GDM1 (cell line): ENCODE results near the gene ZNF614.
"Not testable (repeated sequence)": the region's sequence is repeated elsewhere in the genome, so short reads cannot be mapped to it uniquely, and the experiment has no call there.

Experiments
- DNase-seq: peaks from one replicate; lab custom pipeline; 2025; lab: John Stamatoyannopoulos, UW

Gene ZNF614

DNA sequence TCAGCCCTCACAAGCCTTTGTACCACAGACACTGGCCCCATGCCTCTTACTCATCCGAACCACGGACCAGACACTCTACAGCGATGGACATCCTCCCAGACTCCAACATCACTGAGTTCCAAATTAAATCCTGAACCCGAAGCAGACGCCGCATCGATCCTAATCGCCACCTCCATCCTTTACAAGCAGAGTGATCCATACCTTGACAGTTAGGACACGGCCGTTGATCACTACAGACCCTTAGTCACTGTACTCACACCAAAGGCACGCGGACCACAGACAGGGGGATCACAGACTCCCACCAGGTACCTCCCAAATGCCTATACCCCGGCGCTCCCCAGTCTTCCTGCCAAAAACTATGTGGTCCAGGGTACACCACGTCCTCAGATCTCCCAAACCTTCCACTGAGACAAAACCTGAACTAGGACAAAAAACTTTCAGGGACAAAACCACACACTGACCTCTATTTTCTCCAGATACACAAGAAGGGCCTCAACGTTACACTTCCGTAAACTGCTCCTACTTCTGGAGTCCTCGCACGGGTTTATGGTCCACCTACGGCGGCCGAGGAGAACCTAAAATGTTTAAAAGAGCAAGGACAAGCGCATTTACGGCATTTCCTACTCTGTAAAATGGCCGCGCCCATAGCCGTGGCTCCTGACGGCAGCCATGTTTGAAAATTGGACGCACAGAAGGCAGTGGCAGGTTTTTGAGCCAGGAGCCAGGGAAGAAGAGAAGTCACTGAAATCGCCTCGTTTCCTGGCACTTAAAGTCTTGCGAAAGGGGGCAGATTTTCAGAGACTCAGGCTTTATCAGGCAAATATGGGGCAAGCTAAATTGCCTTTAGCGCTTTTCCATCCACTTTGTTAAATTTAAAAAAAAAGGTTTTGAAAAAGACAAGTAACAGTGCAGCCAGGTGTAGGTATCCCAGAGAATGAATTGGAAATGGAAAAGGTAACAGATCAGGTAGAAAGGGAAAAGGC, 41.6 kb downstream of the ZNF614 start, which contains the start of gene ZNF350:
Gene ZNF350, minus strand, starts transcription at position 532 of the 983 bp plus-strand sequence. CDS start 12,480 bp downstream, outside the sequence.
- peak; percentile 89 for DNase-seq

DNA sequence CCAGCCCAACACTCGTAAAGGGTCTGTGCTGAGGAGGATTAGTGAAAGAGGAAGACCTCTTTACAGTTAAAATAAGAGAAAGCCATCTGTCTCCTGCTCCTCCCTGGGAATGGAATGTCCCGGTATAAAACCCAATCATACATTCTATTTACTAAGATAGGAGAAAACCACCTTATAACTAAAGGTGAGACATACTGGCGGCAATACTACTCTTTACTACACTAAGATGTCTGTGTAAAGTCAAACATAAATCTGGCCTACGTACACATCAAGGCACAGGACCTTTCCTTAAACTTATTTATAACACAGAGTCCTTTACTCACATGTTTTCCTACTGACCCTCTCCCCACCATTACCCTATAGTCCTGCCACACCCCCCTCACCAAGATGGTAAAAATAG, 44.8 kb downstream of the ZNF614 start:
- DNase-seq: no peak

DNA sequence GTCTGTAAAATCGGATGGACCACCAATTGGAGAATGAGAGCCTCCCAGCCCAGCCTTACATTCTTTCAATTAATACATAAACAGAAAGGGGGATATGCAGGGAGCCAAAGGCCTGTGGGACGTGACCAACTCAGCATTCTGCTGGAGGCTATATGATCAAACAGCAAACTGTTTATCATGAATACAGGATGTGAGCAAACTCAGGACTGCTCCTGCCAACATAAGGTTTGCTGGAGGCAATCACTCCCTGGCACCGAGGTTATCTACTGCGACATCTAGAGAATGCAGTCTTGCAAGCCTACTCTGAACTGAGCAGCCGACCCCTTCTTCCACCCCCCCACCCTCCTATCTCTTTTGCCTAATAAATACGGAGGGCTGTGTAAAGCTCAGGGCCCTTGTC, 47.3 kb downstream of the ZNF614 start:
- DNase-seq: not testable (repeated sequence)

DNA sequence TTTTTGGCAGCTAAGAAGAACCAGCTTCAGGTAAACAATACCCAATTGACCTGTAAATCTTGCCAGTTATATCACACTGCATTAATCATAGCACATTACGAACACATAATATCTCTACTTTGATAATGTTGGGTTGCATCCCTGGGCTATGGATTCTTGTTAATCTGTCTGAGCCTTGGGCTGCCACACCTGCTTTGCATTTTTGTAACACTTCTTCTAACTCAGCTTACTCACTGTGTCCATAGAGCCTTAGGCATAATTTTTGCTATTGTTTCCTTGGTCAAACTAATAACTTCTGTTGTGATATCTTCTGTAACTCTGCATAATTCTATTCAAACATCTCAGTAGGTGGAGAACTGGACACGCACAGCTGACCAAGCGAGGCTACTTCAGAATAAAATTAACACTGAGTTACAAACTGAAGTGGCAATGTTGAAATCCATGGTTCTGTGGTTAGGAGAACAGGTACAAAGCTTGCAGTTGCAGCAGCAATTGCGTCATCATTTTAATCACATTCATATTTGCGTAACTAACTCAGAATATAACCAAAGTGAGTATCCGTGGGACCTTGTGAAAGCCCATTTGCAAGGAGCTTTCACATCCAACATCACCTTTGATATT, 48.0 kb downstream of the ZNF614 start:
- no peak for DNase-seq

DNA sequence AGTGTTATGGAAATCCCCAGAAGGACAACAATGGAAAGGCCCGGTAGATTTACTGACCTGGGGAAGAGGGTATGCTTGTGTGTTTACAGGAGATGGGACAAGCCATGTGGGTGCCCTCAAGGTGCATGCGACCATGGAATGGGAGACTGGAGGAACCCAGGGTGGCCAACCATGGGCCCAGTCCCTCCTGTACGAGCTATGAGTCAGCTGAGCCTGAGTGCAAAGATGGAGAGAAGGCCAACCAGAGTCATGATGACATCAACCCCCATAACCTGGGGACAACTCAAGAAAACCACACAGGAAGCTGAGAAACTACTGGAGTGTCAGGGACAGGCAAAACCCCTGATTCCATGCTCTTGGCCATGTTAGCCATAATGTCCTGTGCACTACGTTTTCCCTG, 49.3 kb downstream of the ZNF614 start:
- no peak for DNase-seq

DNA sequence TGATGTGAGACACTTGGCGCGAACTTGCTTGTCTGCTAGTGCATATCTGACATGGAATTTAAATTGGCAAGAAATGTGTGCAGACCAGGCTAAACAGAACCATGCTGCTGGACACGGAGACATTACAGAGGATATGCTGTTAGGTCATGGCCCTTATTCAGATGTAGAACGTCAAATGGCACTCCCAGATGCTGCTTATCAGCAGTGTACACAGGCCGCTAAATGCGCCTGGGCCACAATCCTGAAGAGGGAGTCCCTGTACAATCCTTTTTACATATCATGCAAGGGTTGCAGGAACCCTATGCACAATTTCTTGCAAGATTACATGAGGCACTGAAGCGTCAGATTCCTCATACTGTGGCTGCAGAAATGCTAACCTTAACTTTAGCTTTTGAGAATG, 50.8 kb downstream of the ZNF614 start:
- no peak for DNase-seq

DNA sequence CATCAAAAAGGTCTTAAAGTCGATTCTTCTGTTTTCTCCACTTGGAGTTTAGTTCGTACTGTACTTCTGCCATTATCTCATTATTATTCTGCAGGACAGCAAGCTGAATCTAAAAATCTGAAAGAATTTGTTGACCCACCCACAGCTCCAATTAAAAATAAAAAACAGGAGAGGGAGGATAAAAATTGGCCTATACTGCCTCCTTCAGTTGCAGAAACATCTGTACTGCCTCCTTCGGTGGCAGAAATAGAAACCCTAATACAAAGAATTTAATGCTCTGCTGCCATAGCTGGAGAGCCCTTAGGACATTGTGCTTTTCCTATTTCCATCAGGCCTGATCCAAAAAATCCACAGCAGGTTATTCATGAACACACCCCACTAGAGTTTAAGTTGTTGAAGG, 51.3 kb downstream of the ZNF614 start:
- DNase-seq: no peak

DNA sequence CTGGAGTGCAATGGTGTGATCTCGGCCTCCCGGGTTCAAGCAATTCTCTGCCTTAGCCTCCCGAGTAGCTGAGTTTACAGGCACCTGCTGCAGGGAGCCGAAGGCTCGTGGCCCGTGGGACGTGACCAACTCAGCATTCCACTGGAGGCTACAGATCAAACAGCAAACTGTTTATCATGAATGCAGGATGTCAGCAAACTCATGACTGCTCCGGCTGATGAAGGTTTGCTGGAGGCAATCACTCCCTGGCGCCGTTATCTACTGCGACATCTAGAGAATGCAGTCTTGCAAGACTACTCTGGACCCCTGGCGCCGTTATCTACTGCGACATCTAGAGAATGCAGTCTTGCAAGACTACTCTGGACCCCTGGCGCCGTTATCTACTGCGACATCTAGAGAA, 52.4 kb downstream of the ZNF614 start:
- not testable (repeated sequence) for DNase-seq

DNA sequence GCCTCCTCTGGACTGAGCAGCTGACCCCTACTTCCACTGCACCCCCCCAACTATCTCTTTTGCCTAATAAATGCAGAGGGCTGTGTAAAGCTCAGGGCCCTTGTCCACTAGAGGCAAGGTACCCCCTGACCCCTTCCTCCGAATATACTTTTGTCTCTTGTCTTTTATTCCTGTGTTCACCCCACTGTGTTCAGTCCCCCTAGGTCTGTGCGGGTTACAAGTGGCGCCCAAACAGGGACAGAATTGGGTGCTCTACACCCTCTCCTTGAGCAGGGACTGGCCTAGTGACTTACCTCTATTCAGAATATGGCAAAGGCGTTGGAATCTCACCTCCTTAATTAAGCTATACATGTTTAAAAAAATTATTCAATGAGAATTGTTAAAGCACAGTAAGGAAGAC, 56.6 kb downstream of the ZNF614 start:
- no peak for DNase-seq

DNA sequence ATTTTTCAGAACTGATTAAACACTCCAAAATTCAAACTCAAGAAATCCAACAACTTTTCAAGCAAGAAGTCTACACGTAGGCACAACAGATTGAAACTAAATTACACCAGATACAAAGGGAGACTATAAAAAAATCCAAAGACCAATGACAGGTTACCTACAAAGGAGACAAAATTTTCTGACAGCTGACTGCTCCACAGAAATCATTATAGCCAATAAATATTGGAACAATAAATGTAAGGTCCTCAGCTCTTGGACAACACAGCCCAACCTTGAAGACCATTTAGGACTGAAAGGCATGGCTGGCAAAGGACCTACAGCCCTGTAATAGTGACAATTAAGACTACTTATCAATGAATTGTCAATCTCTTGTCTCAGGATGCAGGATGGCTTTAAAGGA, 57.5 kb downstream of the ZNF614 start:
- DNase-seq: no peak

DNA sequence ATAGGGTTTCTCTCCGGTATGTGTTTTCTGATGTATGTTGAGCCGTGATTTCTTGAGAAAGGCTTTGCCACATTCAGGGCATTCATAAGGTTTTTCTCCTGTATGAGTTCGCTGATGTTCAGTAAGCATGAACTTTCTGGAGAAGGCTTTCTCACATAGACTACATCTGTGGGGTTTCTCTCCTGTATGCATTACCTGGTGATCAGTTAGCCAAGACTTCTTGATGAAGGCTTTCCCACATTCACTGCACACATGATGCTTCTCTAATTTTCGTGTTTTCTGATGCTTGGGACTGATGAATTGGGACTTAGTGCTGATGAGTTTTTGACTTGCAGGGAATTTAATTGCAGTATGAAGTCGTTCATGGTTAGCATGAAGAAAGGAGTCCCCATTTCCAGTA, 62.6 kb downstream of the ZNF614 start:
- no peak for DNase-seq
